ENCODE measurements around the gene ABHD11.

GRCh38 chr7:73690646-73691045 is 48.0 kb downstream of the ABHD11 start:
- no peak for TF ChIP-seq CTCF (IDR thresholded peaks at IDR 0.05)
- TF ChIP-seq POLR2A (IDR thresholded peaks at IDR 0.05) = no peak

Measured in thyroid gland (tissue), 4 donors.